ENCODE results near the gene F5.

Gene F5

DNA sequence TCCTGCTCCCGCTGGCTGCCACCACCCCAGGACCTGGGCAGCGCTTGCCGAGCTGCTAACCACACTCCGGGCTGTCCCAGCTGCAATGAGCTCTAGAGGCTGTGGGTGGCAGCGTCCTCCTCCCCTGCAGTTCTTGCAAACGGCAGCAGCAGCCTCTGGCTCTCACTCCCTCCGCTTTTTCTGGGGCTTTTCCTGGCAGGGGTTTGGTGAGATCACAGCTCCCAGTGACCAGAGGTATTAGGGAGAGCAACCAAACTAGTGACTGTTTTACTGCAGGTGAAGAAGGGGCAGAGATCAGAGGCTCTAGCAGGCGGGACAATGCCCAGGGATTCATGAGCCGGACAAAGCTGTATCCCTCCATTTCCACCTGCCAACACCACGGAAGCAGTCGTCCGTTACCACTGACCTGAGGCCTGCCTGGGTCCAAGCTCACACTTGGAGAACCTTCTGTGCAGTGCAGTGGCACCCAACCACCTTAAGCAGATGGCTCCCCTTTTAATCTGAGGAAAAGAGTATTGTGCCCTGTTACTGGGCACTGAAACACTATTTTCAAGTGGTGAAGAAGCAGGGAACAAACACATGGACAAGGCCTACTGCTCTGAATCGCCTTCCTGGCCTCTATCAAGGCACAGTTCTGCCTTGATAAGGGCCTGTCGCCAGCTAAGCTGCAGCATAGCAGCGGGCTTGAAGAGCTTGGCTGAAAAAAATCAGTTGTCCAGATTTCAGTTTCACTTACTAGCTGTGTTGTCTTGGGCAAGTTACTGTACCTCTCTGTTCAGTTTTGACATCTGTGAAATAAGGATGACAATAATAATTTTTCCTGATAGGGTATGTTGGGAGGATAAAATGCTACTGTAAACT, at the start of gene F5:
TSS of gene F5 (minus strand) at position 87 of the 861 bp plus-strand sequence. CDS start 95 bp downstream, outside the sequence.
- DNase-seq (ENCODE audit: low spot score): peak; percentile 77

DNA sequence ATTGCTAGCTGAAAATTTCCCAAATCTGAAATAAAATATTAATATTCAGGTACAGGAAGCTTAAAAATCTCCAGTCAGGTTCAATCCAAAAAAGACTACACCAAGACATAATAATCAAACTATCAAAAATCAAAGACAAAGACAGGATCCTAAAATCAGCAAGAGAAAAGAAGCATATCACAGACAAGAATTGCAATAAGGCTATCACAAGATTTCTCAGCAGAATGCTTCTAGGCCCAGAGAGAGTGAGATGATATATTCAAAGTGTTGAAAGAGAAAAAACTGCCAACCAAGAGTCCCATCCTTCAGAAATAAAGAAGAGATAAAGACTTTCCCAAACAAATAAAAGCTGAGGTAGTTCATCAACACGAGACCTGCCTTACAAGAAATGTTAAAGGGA, 48.6 kb upstream of the F5 start:
- no peak for DNase-seq (ENCODE audit: low spot score)

DNA sequence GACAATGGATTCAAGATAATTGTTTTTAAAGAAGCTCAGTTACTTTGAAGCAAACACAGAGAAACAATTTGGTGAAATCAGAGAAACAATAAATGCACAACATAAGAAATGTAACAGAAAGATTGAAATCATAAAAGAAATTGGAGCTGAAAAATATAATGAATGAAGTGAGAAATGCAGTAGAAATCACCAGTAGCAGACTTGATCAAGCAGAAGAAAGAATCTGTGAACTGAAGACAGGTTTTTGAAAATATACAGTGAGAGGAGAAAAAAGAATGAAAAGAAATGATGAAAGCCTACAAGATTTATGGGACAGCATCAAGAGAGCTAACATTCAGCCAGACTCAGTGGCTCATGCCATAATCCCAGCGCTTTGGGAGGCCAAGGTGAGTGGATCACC, 47.9 kb upstream of the F5 start:
- DNase-seq (ENCODE audit: low spot score): no peak

DNA sequence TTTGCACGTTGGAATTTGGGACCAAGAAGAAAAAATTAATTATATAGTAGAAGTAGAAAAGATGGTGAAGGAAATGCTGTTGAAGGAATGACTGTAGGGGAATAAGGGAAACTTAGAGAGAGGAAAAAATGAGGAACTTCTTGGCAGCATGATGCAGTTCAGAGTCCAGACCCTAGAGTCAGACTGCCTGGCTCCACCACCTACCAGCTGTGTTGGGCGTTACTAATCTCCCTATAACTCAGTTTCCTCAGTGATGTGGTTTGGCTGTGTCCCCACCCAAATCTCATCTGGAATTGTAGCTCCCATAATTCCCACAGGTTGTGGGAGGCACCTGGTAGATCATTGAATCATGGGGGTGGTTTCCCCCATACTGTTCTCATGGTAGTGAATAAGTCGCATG, 45.0 kb upstream of the F5 start:
- no peak for DNase-seq (ENCODE audit: low spot score)

DNA sequence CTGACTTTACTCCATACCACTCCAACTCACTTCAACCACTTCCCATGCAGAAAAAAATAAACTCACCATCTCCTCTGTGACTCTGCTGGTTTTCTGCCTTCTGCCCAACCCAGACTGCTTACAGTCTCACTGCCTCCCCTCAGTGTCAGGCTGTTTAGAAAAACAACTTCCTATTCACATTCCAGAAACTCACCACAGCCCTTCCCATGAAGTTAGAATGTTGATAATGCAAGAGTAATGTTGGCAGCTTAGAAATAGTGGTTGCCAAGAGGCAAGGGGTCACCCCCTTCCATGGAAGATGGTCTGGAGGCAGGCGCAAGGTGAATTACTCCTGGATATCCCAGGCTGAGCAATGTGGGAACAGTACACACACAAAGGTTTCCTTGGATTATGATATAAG, 43.7 kb upstream of the F5 start, which contains the start of gene SELP:
TSS of gene SELP (minus strand) at position 119 of the 400 bp plus-strand sequence. CDS start at position 69, 50 bp downstream.
- no peak for DNase-seq (ENCODE audit: low spot score)

DNA sequence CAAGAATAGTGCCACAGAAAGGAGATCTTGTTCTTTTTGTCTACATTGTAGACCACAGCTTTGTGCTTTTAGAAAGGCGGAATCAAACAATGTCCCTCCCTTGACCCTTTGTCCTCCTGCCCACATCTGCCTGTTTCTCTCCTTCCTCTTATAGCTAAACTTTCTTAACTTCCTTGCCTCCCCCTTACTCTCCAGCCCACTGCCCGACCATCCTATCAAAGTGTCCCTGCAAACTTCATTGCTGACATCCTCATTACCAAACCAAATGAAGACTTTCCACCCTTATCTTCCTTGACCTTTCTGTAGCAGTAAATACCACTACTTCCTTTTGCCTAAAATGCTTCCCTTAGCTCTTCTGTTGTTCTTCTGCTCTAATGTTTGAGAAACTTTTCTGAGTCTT, 38.6 kb upstream of the F5 start:
- no peak for DNase-seq (ENCODE audit: low spot score)

DNA sequence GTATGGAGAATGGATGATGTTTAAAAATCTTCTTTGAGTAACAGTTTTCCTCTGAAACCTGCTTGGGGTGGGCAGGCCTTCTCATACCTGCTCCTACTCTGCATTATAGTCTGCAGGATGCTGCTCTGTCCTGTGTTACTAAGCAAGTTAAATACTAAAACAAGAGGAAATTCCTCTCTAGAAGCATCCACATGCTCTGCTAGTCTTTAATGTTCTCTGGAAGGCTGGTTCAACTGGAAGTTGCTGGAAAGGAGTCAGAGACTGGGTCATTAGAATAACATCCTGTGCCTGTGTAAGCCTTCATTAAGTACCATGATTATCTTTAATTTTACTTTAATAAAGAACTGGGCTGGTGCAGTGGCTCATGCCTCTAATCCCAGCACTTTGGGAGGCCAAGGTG, 37.8 kb upstream of the F5 start:
- no peak for DNase-seq (ENCODE audit: low spot score)

DNA sequence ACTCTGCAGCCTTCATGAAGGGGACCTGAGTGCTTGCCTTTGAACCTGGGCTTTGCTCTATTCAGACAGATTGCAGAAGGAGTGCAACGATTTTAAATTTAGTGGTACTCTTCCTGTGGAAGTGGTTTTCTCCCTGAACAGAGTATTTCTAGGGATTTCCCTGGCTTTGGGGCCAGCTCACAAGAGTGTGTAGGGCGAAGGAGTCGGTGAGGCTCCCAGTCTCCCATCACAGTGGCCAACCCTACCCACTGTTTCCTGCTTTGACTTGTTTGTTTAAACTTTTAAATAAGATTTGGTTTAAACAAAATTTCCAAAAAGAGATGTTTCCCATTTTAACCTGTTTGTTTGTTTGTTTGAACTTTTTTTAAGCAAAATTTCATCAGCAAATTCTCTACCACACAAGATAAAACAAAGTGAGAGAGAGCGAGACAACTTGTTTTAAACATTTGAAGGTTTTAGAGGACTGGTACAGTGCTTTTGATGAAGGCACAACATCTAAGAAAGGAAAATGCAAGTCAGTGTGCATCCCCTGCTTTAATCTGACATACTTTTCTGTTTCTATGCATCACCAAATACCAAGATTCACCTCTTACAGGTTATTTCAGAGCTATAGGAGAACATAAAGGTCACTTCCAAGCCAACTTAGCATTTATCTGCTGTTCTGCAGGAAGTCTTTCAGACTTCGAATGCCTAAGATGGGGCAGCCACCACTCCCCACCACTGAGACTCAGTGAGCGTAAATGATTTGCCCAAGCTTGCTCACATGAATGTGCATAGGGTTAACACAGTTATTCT, 37.0 kb upstream of the F5 start:
- DNase-seq (ENCODE audit: low spot score): no peak

DNA sequence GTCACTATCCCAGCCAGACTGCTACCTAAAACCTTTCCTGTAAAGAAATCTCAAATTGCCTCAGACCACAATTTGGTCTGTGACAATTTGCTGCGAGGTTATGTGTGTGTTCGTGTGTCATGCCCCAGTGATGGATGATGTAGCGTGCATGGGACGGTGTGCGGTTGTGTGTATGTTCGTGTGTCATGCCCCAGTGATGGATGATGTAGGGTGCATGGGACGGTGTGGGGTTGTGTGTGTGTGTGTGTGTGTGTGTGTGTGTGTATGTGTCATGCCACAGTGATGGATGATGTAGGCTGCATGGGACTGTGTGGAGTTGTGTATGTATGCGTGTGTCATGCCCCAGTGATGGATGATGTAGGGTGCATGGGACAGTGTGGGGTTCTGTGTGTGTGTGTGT, 34.3 kb upstream of the F5 start:
- no peak for DNase-seq (ENCODE audit: low spot score)

DNA sequence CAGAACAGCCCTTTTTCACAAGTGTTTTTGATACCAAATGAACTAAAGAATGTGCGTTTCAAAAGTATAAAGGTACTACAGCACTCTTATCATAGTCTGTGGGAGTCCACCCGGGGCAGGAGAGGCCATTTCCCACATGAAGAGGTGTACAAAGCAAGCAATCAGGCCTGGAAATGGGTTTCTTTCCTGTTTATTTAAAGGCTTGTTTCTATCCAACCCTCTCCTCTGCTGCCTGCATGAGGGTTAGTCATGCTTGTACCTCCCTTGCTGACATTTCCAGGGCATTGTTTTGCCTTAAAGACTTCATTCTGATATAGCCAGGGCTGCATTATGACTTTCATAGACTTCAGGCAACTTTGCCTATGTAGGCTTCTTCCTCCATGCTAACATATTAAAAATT, 32.1 kb upstream of the F5 start:
- no peak for DNase-seq (ENCODE audit: low spot score)

DNA sequence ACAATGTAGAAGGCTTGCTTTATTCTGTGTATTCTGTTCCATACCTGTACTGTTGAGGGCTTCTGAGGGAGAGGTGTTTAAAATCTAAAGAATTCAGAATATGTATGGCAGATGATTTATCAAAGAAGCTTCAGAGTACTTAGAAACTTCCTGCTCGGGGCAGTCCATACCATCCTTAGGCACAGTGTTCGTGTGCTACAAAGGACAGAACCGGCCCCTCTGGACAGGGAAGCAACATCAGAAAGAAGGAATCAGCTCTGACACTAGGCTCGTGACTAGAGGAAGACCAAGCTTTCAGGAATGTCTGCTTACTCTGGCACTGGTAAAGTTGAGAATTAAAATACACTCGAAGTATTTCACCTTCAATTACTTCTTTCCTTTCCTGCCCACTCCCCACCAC, 29.5 kb upstream of the F5 start:
- DNase-seq (ENCODE audit: low spot score): no peak

DNA sequence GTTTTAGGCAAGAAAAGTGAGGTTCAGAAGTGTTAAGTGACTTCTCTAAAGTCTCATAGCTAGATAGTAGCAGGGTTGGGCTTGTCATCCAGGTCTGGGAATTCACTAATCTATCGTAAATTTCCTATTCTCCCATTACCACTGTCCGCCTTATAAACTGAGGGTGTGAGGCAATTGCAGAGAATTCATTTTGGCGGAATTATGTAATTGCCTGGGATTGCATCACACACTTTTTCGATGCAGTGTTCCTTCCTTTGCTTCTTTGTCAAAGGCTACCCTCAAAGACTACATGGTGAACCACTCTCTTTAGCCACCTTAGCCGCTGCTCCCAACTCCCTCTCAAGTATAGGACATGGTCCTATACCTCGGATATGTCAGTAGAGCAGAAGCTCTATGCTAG, 24.6 kb upstream of the F5 start:
- no peak for DNase-seq (ENCODE audit: low spot score)

DNA sequence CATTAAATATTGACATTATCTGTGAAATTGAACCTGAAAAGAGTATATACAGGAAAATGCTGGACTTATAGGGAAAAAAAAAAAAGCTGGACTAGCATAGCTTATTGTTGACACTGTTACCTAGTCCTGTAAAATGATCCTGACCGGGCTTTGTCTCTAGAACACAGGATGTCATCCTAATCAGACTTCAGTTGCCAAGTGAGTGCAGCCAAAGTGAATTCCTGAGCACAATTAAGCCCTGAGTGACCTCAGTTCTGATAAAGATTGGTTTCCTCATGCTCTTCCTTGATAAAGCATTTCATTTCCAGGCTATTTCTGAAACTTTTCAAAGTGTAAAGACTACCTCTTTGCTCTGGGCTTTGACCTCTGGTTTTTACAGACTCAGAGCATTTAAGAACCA, 23.8 kb upstream of the F5 start:
- DNase-seq (ENCODE audit: low spot score): no peak

DNA sequence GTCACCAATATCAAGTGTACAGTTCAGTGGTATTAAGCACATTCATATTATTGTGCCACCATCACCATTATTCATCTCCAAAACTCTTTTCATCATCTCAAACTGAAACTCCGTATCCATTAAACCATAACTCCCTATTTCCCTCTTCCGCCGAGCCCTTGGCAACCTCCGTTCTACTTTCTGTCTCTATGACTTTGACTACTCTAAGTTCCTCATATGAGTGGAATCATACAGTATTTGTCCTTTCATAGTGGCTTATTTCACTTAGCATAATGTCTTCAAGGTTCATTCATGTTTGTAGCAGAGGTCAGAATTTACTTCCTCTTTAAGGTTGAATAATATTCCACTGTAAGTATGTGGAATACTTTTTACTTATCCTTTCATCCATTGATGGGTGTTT, 21.9 kb upstream of the F5 start:
- DNase-seq (ENCODE audit: low spot score): no peak

DNA sequence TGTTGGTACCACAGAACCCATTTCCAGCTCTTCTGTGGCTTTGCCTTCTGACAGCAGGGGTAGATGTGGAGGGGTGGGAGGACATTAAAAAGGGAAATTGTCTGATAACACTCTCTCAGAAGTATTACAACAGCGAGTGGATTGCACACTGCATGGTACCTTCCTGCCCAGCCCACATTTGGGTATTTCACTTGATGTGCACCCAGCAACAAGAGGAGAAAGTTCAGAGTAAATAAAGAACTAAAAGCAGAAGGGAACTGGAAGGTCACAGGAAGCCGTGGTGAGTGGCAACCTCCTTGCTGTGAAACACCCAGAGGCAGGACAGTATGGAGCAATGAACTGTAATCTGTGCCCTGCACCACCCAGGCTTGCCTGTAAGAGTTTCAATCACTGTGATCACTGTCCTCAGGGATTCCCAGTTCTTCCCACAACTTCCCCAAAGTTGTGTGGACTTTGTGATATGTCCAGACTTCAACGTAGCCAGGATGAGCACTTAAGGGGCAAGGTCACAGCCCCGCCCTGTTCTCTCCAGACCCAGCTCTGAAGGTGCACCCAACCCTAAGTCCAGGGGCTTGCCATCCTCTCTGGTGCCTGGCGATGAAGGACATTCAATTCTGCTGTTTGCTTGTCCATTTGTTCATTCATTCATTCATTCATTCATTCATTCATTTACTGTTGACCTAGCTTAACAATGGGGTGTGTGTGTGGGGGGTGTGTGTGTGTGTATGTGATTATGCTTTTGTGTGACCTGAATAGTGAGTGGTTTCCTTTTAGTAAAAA, 18.7 kb upstream of the F5 start:
- peak; percentile 81 for DNase-seq (ENCODE audit: low spot score)

DNA sequence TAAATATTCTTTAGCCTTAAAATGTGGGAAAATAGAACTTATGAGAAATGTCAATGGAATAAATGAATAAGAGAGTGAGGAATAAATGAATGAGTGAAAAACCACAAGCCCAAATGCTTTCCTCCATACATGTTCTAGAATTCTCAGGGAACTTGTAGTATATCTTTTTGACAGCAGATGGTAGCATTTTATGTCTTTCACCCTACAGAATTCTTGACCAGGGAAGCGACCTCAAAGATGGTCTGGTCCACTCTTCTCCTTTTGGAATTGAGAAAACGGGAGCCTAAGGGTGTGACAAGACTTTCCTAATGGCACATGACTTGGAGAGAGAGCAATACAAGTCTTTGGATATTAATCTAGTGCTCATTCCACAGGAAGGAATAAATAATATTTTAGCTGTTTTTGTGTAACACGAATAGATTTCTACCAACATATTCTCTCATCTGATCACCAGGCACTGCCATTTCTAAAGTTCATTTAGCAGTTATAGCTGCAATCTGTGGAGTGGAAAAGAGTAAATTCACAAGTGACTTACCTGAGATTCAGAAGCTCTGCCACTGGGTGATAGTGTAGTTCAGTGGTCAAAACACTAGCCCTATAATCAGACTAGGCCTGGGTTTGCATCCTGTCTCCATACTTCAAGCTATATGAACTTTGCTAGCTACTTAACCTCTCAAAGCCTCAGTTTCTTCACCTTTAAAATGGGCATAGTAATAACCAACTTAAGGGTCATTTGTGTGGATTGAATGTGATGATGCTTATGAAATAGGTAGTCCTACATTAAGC, 15.0 kb upstream of the F5 start:
- peak; percentile 30 for DNase-seq (ENCODE audit: low spot score)

DNA sequence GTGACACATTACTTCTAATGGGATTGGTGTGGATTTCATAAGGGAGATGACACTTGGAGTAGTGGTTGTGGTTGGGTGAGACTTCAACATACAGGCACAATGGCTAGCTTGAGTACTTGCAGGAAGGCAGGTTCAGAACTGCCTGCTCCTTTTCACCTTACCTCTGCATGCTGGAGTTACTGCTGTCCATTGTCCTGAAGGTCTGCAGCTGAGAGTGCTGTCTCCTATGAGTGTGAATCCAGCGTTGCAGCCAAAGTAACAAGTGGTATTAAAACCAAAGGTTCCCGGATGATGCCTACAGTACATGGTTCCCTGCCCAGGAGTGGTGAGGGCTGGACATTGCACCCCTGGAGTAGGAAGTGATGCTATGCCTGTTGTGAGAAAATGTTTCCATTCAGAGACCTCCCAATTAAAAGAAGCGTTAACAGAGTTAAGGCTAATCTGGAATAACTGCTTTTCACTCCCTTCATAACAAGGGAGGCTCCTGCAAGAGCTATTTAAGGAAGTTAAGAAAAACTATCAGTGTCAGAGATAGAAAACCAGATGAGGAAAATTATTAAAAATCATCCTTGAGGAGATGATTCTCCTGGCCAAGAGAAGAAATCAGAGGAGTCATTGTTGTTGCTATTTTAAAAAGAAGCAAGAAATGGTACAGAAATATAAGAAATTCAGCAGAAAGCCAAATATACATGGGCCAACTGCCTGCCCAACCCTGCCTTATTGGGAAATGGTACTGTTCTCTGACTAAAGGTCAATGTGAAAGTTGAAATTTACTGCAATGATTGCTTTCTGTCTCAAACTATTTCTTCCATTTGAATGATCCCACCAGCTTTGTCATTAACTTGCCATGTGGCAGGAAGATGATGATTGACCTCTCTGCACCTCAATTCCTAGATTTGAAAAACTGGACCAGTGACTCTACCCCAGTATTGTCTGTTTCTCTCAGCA, 9.8 kb upstream of the F5 start:
- no peak for DNase-seq (ENCODE audit: low spot score)

DNA sequence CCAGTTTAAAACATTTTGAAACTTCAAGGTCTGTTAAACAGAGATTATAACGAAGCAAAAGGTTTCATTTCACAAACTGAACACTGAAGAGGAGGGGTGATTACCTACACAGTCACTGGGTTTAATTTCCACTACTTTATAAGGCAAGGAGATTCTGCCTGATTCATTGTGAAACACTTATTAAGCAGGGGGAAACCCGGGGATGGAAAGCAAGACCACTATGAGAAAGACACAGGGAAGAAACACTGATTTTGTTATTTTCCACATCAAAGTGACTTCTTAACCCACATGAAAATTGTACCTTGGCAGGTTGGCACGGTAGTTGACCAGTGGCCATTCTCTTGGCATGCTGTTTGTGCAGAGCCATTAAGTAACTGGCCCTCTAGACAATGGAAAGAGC, 8.1 kb upstream of the F5 start:
- DNase-seq (ENCODE audit: low spot score): no peak

DNA sequence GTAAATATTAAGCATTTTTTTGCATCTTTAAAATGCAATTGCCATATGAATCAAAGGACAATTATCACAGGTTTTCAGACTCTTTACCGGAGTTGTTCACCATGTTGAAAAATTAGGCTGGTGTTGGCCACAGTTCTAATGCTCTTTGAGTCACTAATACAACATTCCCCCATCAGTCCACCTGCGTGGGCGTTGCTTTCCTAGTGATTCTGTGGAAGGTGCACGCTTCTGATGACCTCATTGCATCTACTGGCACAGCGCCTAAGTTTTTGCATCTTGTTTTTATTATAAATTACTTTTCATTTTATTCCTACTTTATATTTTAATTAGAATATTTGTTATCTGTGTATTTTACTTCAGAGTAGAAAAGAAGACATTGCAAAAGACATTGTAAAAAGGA, 4.7 kb upstream of the F5 start:
- no peak for DNase-seq (ENCODE audit: low spot score)

DNA sequence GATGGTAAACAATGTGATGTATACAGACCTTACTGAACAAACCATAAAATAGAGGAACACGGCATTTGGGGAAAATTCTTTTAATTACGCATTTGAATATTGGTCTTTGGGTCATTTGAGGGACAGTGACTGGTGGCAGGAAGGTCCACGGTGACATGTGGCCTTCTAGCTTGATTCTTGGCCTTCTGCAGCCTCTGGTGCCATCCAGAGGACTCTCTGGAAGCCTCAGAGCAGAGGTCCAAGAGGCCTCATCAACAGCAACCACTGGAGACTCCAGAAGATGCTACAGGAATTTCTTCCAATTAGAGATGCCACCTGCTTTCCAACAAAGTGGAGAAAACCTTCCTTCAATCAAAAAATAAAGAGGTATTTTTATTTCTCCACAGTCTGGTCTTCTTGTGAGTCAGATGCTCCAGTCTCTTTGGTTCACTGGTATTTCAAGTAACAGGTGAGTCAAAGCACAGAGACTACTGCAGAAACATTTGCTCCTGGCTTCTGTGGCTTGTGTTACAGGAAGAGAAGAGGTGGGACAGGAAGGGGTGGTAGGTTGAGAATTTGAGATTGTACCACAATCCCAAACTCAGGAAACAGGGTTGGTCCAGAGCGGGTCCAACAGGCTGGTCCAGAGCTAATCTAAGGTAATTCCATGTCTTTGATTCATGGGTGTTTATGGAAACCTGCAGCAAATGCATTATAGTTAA, 2.7 kb upstream of the F5 start:
- peak; percentile 3 for DNase-seq (ENCODE audit: low spot score)
